Keratinocyte (primary cell): Measurements from ENCODE around the gene OR13C5. TPM values are rescaled to one million over a fixed set of nuclear protein-coding genes. Genes with fewer than 3 reads are reported as not detected.

ENCODE experiments used
- DNase-seq: peaks from one replicate; pipeline ENCODE4 v3.0.0-alpha.2; 2011; ENCODE audit warnings: low read depth, missing footprints, low spot score
- FAIRE-seq: peaks from 2 replicates; lab custom pipeline; 2011; peaks lifted over from hg19 to GRCh38; lab: Jason Lieb, UNC
- H2AFZ ChIP-seq: 2 replicates; pipeline ENCODE4 v1.6.0; 2012; ENCODE audit warnings: low read length, control low read depth, inconsistent platforms; ENCODE audit not compliant: control insufficient read depth
- H3K27ac ChIP-seq: 2 replicates; pipeline ENCODE4 v1.5.1; 2011; ENCODE audit warnings: low read length; ENCODE audit not compliant: control insufficient read depth, insufficient read depth
- H3K27me3 ChIP-seq: 3 replicates; pipeline ENCODE4 v1.6.0; 2011; ENCODE audit warnings: low read length; ENCODE audit not compliant: control insufficient read depth, insufficient read depth; ENCODE audit errors: extremely low read depth
- H3K36me3 ChIP-seq, 2 experiments: 2 replicates in 1 of 2; 3 replicates in 1 of 2; pipeline ENCODE4 v1.5.1; 2011; ENCODE audit warnings: low read length in 2 of 2, mild to moderate bottlenecking in 1 of 2; ENCODE audit not compliant: control insufficient read depth in 2 of 2, insufficient read depth in 2 of 2; ENCODE audit errors: extremely low read depth in 1 of 2
- H3K4me1 ChIP-seq: 3 replicates; pipeline ENCODE4 v1.5.1; 2011; ENCODE audit warnings: low read length; ENCODE audit not compliant: control insufficient read depth, insufficient read depth; ENCODE audit errors: extremely low read depth
- H3K4me2 ChIP-seq: 3 replicates; pipeline ENCODE4 v1.6.0; 2011; ENCODE audit warnings: low read depth, low read length; ENCODE audit not compliant: control insufficient read depth, insufficient read depth; ENCODE audit errors: extremely low read depth
- H3K4me3 ChIP-seq, 3 experiments: fragments of 200-600 bp in 1 of 3; sonication (generic) in 1 of 3; 2 replicates in 2 of 3; 3 replicates in 1 of 3; pipeline ENCODE4 v1.5.1; 2011 to 2016; ENCODE audit warnings: low read length in 3 of 3, mild to moderate bottlenecking in 3 of 3, control low read depth in 2 of 3, inconsistent platforms in 1 of 3, low read depth in 1 of 3, mixed read lengths in 1 of 3, mixed run types in 1 of 3, moderate library complexity in 1 of 3; ENCODE audit not compliant: control insufficient read depth in 2 of 3, insufficient read depth in 2 of 3; ENCODE audit errors: extremely low read depth in 1 of 3
- H3K79me2 ChIP-seq: 2 replicates; pipeline ENCODE4 v1.6.0; 2012; ENCODE audit warnings: low read length; ENCODE audit not compliant: control insufficient read depth, insufficient read depth
- H3K9ac ChIP-seq: 3 replicates; pipeline ENCODE4 v1.6.0; 2011; ENCODE audit warnings: low read length; ENCODE audit not compliant: control insufficient read depth, insufficient read depth; ENCODE audit errors: extremely low read depth
- H3K9me1 ChIP-seq: 3 replicates; pipeline ENCODE4 v1.6.0; 2011; ENCODE audit warnings: low read length; ENCODE audit not compliant: control insufficient read depth, insufficient read depth; ENCODE audit errors: extremely low read depth
- H3K9me3 ChIP-seq: 2 replicates; pipeline ENCODE4 v1.5.1; 2012; ENCODE audit warnings: low read depth, low read length; ENCODE audit not compliant: control insufficient read depth
- H4K20me1 ChIP-seq: 3 replicates; pipeline ENCODE4 v1.6.0; 2011; ENCODE audit warnings: low read length; ENCODE audit not compliant: control insufficient read depth, insufficient read depth; ENCODE audit errors: extremely low read depth
- EZH2 ChIP-seq: IDR thresholded peaks from one replicate; pipeline ENCODE4 v1.6.1; 2012; ENCODE audit warnings: inconsistent platforms, mild to moderate bottlenecking, low read length, moderate library complexity
- dilution Hi-C: fragments of 300-500 bp; cut with MboI; formaldehyde crosslinking; loops from one replicate; pipeline ENCODE4 v1.7.0; 2020; ENCODE audit warnings: low sequenced_read_pairs; ENCODE audit not compliant: extremely low pct_ligation_motif_present
- polyA plus RNA-seq, 5 experiments: library from polyadenylated mRNA; depleted of rRNA in 3 of 5; stranded (reverse) in 3 of 5; stranded (forward) in 1 of 5; unstranded in 1 of 5; fragments of >200 nt; gene quantifications; 1 replicate in 1 of 5; 2 replicates in 3 of 5; 3 replicates in 1 of 5; pipeline versions ENCODE4 v1.2.1 to v1.2.3, GENCODE V29; 2011 to 2012; ENCODE audit warnings: missing spikeins in 2 of 5, low read depth in 1 of 5, low replicate concordance in 1 of 5
- TF ChIP-seq, protein P1 (sequence below), 3 experiments: IDR thresholded peaks in 1 of 3; conservative IDR thresholded peaks in 1 of 3; optimal IDR thresholded peaks in 1 of 3; 2 replicates in 2 of 3; 3 replicates in 1 of 3; pipeline versions ENCODE3 to v1.5.1; 2011; ENCODE audit warnings: low read length in 3 of 3, mild to moderate bottlenecking in 3 of 3, moderate library complexity in 2 of 3, control low read depth in 1 of 3, inconsistent platforms in 1 of 3; ENCODE audit not compliant: insufficient read depth in 2 of 3; ENCODE audit errors: extremely low read depth in 1 of 3

OR13C5 gene
- polyA plus RNA-seq, 1 donor (not counting 4 experiments of a cell fraction or from before 2014, with no cell fraction given) = not detected

DNA sequence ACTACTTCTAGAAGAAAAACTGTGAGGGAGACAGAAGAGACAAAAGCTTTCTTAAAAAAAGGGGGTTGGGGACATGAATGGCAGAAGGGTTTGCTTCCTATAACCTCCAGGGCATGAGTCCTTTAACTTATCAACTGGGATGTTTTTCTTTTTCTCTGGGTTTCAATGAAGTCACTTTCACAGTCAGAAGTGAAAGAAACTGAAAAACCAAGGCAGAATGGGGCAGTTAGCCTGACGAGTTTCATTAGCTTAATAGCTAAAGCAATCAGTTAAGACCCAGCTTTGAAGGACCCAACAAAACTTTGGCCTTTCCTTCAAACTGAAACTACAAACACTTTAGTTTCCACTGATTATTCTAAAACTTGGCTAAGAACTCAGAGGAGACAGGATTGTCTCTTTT is 34.9 kb downstream of the OR13C5 start:
- Histone ChIP-seq H3K36me3 (no peaks in the 10 kb centered on the region), H4K20me1 (no peaks in the 10 kb centered on the region), H2AFZ (no peak overlapping the region), H3K9me1 (no peaks in the 10 kb centered on the region), H3K27me3 (no peaks in the 10 kb centered on the region), H3K79me2 (no peaks in the 10 kb centered on the region), H3K27ac (no peak overlapping the region), H3K4me2 (no peak overlapping the region), H3K9me3 (no peaks in the 10 kb centered on the region), H3K9ac (no peak overlapping the region), H3K4me3 (no peak overlapping the region), H3K4me1 (no peaks in the 10 kb centered on the region)
- TF ChIP-seq, protein P1, sequence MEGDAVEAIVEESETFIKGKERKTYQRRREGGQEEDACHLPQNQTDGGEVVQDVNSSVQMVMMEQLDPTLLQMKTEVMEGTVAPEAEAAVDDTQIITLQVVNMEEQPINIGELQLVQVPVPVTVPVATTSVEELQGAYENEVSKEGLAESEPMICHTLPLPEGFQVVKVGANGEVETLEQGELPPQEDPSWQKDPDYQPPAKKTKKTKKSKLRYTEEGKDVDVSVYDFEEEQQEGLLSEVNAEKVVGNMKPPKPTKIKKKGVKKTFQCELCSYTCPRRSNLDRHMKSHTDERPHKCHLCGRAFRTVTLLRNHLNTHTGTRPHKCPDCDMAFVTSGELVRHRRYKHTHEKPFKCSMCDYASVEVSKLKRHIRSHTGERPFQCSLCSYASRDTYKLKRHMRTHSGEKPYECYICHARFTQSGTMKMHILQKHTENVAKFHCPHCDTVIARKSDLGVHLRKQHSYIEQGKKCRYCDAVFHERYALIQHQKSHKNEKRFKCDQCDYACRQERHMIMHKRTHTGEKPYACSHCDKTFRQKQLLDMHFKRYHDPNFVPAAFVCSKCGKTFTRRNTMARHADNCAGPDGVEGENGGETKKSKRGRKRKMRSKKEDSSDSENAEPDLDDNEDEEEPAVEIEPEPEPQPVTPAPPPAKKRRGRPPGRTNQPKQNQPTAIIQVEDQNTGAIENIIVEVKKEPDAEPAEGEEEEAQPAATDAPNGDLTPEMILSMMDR (optimal IDR thresholded peaks at IDR 0.05 in 1 of 3, IDR thresholded peaks at IDR 0.05 in 1 of 3, conservative IDR thresholded peaks at IDR 0.05 in 1 of 3; ENCODE audit: extremely low read depth in 1 of 3, insufficient read depth in 2 of 3, low read length in 3 of 3) = no peak
- TF ChIP-seq EZH2 = no peak
- no peak for FAIRE-seq
- dilution Hi-C loops = no loop called here
- DNase-seq = no peak

DNA sequence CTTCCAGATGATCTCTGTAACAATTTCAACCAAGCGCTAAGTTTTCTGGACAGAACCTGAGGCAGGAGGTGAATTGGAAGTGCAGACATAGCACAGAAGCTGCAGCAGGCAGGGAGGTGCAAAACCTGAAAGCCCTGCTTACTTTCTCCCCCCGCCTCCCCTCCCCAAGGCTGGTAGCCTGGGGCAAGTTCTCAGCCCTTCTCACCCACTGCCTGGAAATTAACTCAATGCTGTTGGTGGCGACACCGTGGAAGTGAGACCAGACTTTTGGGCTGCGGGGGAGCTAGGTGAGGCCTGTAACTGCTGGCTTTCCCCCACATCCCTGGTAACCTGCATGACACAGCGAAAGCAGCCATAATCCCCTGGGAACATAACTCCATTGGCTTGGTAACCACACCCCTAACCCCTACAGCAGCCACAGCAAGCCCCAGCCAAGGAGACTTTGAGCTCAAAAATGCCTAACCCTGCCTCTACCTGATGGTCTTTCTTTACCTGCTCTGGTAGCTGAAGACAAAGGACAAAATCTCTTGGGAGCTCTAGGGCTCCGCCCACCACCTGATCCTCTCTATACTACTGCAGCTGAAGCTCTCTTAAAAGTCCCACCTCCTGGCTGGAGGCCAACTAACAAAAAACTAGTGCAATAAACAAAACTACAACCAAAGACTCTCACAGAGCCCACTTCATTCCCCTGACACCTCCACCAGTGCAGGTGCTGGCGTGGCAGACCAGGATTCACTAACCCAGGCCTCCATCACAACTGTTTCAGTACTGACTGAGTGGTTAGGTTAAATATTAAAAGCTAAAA is 42.2 kb downstream of the OR13C5 start:
- no peak overlapping the region for H3K4me3 ChIP-seq
- H3K9me1 ChIP-seq = no peaks in the 10 kb centered on the region
- no peak overlapping the region for H2AFZ ChIP-seq
- FAIRE-seq (no peak), DNase-seq (no peak)
- H3K27ac ChIP-seq = no peak overlapping the region
- H3K4me1 ChIP-seq = no peaks in the 10 kb centered on the region
- no peaks in the 10 kb centered on the region for H3K9me3 ChIP-seq
- no peaks in the 10 kb centered on the region for H3K27me3 ChIP-seq
- no peak overlapping the region for H3K9ac ChIP-seq
- H4K20me1 ChIP-seq = no peaks in the 10 kb centered on the region
- no peak overlapping the region for H3K4me2 ChIP-seq
- dilution Hi-C loops = no loop called here
- H3K36me3 ChIP-seq = no peaks in the 10 kb centered on the region
- TF ChIP-seq EZH2 = no peak
- TF ChIP-seq, protein P1 (optimal IDR thresholded peaks at IDR 0.05 in 1 of 3, IDR thresholded peaks at IDR 0.05 in 1 of 3, conservative IDR thresholded peaks at IDR 0.05 in 1 of 3; ENCODE audit: extremely low read depth in 1 of 3, insufficient read depth in 2 of 3, low read length in 3 of 3) = no peak
- no peaks in the 10 kb centered on the region for H3K79me2 ChIP-seq
